Left forelimb (tissue), 1 donor: ENCODE data around the gene EVI5.
"Not testable (repeated sequence)": the region's sequence is repeated elsewhere in the genome, so short reads cannot be mapped to it uniquely, and the experiment has no call there.

Experiments
- DNase-seq: peaks from one replicate; pipeline ENCODE4 v3.0.0-alpha.2; 2018; ENCODE audit warnings: low spot score

EVI5 gene

GRCh38 chr1:92690212-92690906, 94.5 kb downstream of the EVI5 start:
- no peak for DNase-seq

- no peak for DNase-seq
Measured at GRCh38 chr1:92679980-92680379, 104.9 kb downstream of the EVI5 start.

GRCh38 chr1:92663775-92664174, 121.1 kb downstream of the EVI5 start:
- DNase-seq: no peak

GRCh38 chr1:92662048-92662447, 122.9 kb downstream of the EVI5 start:
- DNase-seq: no peak

- no peak for DNase-seq
Measured at GRCh38 chr1:92657701-92658100, 127.2 kb downstream of the EVI5 start.

GRCh38 chr1:92655197-92655801, 129.6 kb downstream of the EVI5 start:
- DNase-seq: no peak

GRCh38 chr1:92653605-92654381, 131.1 kb downstream of the EVI5 start:
- DNase-seq: no peak

- not testable (repeated sequence) for DNase-seq
Measured at GRCh38 chr1:92640686-92641085, 144.2 kb downstream of the EVI5 start.

- DNase-seq: no peak
Measured at GRCh38 chr1:92638498-92638897, 146.4 kb downstream of the EVI5 start.

- DNase-seq: not testable (repeated sequence)
Measured at GRCh38 chr1:92635203-92635602, 149.7 kb downstream of the EVI5 start.

GRCh38 chr1:92623187-92623778, 161.6 kb downstream of the EVI5 start:
- DNase-seq: no peak

GRCh38 chr1:92619466-92620189, 165.3 kb downstream of the EVI5 start:
- DNase-seq: no peak

GRCh38 chr1:92601044-92601443, 183.9 kb downstream of the EVI5 start:
- no peak for DNase-seq

GRCh38 chr1:92599184-92599583, 185.7 kb downstream of the EVI5 start:
- DNase-seq: no peak

- DNase-seq: not testable (repeated sequence)
Measured at GRCh38 chr1:92589361-92589760, 195.5 kb downstream of the EVI5 start.

- no peak for DNase-seq
Measured at GRCh38 chr1:92587445-92587844, 197.5 kb downstream of the EVI5 start.

- no peak for DNase-seq
Measured at GRCh38 chr1:92585831-92586230, 199.1 kb downstream of the EVI5 start.

GRCh38 chr1:92584810-92585209, 200.1 kb downstream of the EVI5 start:
- not testable (repeated sequence) for DNase-seq

GRCh38 chr1:92583821-92584760, 200.8 kb downstream of the EVI5 start:
- no peak for DNase-seq

GRCh38 chr1:92577261-92577895, 207.5 kb downstream of the EVI5 start:
- no peak for DNase-seq
